DND-41 (cell line): ENCODE data around the gene MEF2D.

ENCODE experiments used
- EZH2 ChIP-seq: IDR thresholded peaks from 3 replicates; pipeline ENCODE4 v1.6.1; 2012; ENCODE audit warnings: borderline replicate concordance, low read depth, mild to moderate bottlenecking, moderate library complexity, low read length, inconsistent platforms; ENCODE audit not compliant: severe bottlenecking
- TF ChIP-seq, protein P1 (sequence below): IDR thresholded peaks from 2 replicates; pipeline ENCODE4 v1.5.1; 2012; ENCODE audit warnings: borderline replicate concordance, low read length, moderate library complexity, mild to moderate bottlenecking; ENCODE audit not compliant: poor library complexity, severe bottlenecking; ENCODE audit errors: extremely low read depth

DNA sequence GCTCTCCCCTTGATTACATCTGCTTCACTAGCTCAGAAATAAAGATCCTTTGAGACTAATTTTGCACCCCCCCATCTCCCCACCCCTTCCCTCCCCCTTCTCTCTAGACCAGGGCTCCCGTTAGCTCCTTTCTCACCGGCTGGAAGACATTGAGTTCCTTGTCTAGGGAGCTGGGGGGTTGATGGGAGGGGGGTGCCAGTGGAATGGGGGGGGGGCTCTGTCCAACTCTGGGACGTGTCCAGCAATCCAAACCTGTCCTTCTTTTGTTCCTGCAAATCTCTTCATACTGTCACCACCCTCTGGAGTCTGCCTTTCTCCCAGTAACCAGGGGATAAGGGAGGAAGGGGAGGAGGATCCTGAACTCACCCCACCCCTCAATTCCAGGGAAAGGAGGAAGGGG lies 69.7 kb downstream of the MEF2D start:
- TF ChIP-seq, protein P1, sequence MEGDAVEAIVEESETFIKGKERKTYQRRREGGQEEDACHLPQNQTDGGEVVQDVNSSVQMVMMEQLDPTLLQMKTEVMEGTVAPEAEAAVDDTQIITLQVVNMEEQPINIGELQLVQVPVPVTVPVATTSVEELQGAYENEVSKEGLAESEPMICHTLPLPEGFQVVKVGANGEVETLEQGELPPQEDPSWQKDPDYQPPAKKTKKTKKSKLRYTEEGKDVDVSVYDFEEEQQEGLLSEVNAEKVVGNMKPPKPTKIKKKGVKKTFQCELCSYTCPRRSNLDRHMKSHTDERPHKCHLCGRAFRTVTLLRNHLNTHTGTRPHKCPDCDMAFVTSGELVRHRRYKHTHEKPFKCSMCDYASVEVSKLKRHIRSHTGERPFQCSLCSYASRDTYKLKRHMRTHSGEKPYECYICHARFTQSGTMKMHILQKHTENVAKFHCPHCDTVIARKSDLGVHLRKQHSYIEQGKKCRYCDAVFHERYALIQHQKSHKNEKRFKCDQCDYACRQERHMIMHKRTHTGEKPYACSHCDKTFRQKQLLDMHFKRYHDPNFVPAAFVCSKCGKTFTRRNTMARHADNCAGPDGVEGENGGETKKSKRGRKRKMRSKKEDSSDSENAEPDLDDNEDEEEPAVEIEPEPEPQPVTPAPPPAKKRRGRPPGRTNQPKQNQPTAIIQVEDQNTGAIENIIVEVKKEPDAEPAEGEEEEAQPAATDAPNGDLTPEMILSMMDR, result no peak
- no peak for TF ChIP-seq EZH2
